HG03521 (cell line): Measurements from ENCODE around the gene ANK3.

Experiments
- ATAC-seq: cut with Tn5 transposase; IDR thresholded peaks from one replicate; pipeline ENCODE4 v1.9.1; 2021; ENCODE audit warnings: mild to moderate bottlenecking, moderate library complexity; ENCODE audit not compliant: unreplicated experiment

ANK3 gene

DNA sequence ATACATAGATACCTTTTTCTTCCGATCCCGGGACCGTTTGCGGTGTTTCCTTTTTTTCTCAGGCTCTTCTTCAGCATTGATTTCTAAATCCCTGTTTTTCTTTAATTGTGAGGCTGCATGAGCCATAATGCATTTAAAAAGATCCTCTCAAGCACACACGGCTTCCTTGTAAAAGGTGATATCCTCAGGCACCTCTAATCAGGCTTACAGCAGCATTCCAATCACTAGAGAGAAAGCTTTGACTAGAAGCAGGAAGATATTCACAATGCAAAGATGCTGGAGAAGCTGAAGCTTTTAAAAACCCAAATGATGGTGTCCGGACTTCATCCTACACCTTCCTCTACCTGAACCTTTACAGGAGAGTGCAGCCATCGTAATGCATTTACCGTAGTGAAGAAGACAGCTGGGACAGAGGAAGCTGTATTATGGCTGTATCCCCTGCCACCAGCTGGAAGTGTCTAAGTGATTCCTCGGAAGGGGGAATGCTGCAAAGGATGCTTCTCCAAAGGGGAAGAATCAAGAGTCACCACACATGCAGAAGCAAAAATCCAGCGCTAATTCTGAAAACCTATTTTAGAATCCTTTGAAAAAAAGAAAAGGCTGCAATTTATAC is at the start of gene ANK3:
Gene ANK3, minus strand, starts transcription at position 463 of the 613 bp plus-strand sequence. Its CDS starts 337 bp downstream, at position 126.
- ATAC-seq: no peak

DNA sequence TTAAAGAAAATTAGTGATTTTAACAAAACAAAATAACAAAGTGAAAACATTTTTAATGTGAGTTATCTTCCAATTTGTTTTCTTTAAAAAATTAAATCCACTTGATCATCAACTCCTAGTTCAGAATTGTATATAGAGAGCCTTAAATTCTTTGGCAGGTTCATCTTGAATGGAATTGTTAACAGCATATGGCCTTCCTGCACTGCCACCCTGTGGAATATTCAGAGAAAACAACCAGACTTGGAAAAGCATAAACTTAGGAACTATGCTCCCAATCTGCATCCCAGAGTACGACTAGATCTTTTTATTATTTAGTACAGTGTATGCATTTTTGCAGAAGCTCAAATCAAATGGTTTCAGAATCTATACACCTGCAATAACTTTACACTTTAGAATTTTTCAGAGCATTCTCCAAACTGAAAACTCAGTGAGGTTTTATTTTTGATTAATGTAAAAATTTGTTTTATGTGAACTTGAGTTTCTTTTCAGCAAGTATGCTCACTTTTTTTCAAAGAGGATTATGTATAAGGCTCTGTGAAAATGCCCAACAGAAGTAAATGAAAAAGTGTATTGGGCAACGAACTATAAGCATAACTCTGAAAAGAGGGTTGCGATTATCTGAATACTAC is 44.9 kb upstream of the ANK3 start:
- ATAC-seq: no peak

DNA sequence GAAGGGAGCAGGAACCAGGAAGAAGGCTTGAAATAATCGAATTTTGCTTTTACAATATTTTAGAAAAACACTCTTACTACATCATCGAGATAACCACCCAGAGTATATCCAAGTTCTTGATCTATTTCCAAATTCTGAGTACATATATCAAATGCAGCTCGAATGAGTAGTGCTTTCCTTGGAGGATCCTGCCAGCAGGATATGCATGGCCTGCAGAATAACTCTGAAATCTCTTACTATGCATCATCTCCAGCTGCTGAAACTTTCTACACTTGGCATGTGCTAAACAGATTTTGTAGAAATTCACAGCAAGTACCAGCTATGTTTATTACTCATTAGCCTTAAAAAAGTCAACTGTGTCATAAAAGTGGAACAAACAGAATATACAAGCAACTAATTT is 44.0 kb upstream of the ANK3 start:
- no peak for ATAC-seq

DNA sequence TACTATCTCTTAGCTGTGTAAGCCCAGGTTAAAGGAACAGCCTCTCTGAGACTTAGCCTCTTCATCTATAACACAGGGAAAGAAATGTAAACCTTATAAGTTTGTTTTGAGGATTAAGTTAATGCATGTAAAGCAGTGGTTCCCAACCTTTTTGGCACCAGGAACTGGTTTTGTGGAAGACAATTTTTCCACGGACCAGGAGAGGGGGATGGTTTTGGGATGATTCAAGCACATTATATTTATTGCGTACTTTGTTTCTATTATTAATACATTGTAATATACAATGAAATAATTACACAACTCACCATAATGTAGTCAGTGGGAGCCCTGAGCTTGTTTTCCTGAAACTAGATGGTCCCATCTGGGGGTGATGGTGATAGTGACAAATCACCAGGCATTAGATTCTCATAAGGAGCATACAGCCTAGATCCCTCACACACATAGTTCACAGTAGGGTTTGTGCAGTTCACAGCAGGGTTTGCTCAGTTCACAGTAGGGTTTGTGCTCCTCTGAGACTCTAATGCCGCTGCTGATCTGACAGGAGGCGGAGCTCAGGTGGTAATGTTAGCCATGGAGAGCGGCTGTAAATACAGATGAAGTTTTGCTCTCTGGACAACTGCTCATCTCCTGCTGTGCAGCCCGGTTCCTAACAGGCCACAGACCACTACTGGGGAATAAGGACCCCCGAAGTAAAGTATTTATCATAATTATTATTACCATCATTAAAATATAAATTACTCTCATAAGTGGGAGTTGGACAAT is 41.3 kb upstream of the ANK3 start:
- no peak for ATAC-seq

DNA sequence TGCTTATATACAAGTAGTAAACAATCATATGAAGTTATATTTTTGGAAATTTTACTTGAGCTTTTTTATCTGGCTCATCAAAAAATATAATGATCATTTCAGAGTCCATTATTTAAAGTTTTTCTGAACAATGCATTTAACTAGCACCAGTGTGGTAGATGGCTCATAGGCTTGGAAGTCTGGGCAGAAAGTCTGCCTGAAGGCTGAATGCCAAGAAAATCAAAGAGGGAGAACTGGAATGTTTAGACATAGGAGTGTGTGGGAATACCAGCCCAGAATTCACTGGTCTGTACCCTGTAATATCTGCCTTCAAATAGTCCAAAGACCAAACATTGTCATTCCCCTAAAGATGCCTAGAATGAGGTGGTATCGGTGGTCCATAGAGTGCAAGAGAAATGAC is 40.3 kb upstream of the ANK3 start:
- no peak for ATAC-seq

- ATAC-seq: no peak
Observed at GRCh38 chr10:60429084-60429849, 39.6 kb upstream of the ANK3 start.

GRCh38 chr10:60428387-60428737 is 38.7 kb upstream of the ANK3 start:
- ATAC-seq: no peak

GRCh38 chr10:60427709-60428386 is 38.2 kb upstream of the ANK3 start:
- ATAC-seq: no peak

GRCh38 chr10:60427148-60427547 is 37.5 kb upstream of the ANK3 start:
- ATAC-seq: no peak

DNA sequence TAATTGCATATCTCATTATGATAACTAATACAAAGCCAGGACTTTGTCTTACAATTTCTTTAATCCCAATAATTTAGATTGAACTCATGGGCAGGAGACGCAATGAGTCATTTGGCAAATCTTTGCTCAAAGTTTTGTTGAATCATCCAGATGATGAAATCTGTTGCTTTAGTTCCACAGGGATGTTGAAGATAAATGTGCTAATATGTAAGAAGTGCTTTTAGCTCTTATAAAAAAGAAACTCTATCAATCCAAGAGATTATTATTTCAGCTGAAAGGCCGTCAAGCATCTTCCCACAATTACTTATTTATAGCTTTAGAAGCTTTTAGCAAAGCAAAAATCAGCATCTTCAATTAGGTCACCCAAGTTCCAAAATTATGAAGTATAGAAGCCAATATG is 36.8 kb upstream of the ANK3 start:
- ATAC-seq: no peak

DNA sequence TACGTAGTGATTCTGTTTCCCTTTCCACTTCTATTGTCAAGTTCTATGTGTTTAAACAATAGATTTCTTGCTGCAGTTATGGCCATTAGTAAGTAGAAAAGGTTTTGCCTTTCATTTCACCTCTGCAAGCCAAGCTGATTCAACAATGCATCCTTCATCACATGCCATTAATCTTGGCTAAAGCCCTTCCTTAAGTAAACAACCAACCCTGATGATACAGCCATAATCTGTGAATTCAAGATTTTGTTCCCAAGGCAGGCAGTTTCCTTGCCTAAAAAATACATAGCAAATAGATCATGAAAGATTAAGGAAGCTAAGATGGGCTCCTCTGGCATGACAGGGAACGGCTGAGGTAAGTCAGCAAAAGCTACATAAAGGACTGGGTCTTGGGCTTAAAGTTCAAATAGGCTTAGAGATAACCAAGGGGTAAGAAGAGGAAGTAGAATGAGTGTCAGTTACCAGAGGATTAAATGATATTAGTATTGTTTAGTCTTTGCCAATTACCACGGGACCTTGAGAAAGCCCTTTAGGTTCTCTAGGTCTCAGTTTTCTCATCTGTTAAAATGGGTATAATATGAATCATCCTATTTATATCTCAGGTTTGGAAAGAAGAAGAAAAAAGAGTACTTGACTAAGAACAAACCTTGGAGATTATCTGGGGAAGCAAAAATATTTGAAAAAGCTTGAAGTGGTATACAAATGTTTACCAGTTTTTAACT is 35.9 kb upstream of the ANK3 start:
- ATAC-seq: no peak

DNA sequence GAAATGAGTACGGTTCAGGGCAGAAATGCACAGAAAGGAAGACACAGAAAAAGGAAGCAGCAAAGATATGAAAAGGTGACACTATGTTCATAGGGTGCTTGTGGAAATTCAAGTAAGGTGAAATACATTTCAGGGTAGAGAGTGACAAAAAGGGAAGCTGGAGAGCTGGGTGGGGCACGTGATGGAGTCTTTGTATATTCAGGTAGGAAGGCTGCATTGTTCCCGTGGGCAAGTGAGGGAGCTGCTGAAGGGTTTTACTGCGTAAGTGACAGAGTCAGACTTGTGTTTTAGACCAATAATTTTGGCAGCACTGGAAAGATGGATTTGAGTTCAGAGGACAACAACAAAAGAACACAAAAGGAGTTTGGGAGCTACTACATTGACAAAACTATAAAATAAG is 35.3 kb upstream of the ANK3 start:
- no peak for ATAC-seq

DNA sequence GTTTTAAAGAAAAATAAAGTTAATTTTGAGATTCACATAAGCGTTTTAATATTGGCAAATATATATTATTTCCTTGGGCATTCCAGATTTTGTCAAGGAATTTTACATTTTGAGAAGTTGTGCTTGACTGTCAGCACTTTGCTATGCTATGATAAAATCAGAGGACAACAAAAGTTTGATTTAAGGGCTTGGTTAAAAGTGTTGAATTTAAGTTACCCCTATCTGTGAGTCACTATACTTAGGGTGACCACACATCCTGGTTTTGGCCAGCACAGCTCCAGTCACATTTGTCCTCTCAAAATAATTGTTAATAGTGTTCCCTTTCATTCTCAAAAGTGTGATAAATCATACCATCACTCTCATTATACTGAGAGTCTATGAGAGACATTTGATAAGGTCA is 34.2 kb upstream of the ANK3 start:
- ATAC-seq: no peak

- no peak for ATAC-seq
Observed at GRCh38 chr10:60422809-60423208, 33.1 kb upstream of the ANK3 start.

- no peak for ATAC-seq
Observed at GRCh38 chr10:60420991-60421894, 31.6 kb upstream of the ANK3 start.

DNA sequence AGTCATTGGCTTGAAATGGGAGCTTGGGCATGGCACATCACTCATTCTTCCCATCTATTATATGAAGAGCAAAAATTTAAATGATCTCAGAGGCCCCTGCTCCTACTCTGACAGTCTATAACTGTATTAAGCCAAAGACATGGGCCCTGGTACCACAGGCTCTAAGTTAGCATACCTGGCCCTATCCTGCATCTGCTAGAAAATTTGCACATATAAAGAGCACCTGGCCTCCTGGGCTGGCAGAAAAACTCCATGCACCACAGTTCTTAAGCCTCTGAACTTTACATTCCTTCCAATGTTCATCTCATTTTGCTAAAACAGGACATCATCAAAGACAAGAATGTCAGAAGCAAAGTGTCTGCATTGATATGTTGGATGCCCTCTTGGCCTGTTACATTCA is 29.6 kb upstream of the ANK3 start:
- ATAC-seq: no peak

DNA sequence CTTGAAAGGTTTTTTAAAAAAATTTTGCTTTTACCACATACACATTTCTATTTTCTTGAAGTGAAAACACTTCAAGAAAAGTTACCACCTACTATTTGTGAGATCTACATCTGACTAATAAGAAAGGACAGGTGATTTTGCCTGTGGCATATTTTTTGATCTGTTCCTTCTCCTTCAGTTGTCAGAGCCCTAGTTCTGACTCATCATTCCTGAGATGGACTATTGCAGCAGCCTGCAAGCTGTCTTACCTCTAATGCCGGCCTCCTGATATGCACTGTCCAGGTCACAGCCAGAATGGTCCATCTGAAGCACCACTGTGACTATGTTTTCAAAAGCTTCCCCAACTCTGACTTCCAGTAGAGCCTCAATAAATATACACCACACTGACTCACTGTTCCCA is 28.2 kb upstream of the ANK3 start:
- ATAC-seq: no peak

DNA sequence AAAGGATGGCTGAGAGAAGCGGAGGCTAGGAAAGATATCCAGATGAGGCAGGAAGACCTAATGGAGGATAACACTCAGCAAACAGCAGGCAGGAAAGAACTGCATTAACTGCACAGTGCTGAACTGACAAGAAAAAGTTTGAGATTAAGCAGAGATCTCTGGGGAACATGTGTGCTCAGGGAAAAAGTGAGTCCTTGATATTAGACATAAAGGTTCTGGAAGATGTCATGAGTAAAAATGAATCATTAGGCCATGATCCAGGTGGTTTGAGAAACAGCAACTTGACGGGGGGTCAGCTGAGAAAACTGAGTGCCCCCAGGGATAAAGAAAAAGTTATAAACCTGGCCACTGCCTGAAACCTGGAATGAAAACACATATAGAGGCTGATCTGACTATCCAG is 27.3 kb upstream of the ANK3 start:
- ATAC-seq: no peak

DNA sequence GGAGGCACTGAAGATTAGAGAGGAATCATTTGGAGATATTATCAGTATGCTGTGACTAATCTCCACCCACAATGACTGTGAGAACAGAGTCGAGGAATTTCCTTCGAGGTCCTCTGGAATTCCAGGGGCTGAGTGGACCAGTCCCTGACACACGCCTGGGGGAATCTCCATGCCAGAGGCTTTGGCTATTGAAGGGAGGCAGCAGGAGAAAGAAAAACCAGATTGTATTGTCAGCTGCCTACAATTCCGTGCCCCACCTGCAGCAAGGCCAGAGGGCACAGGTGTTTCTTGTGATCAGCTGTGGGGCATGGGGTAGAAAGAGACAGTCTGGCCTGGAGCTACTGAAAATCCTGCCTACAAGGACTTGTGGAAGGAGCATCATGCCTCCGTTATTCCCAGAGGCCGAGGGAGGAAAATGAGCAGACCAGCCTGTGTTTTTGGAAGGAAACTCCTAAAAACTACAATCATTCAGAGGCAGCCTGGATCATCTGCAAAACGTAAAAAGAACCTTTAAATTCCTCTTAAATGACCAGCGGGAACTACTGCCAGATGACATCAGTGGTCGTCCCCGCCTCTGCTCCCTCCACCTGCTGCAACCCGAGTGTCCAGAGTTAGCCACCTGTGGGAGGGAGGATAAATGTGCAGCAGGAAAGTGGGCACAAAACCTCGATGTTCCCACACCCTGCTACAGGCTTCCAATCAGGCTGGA is 25.4 kb upstream of the ANK3 start:
- ATAC-seq: no peak
